NCI-H1105 treated with DMSO at 0.1 percent for 48 hours (cell line): ENCODE results near the gene TXNDC15.
"Not testable (repeated sequence)": the region's sequence is repeated elsewhere in the genome, so short reads cannot be mapped to it uniquely, and the experiment has no call there.

Source experiments
- DNase-seq: peaks from one replicate; lab custom pipeline; 2025; lab: John Stamatoyannopoulos, UW

The TXNDC15 gene

DNA sequence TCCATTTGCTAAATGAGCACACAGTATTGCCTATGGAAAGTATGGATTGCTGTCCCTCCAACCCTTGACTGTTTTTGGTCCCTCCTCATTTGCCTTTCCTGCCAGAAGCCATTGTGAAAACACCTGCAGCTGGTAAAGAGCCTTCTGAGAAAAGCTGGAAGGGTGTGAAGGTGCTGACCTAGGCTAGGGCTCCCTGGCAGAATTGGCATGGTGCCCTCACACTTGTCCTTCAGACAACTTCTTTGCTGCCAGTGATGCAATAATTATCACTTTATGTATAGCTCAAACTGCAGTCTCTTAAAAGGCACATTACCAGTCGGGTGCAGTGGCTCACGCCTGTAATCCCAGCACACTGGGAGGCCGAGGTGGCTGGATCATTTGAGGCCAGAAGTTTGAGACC, 4.2 kb downstream of the TXNDC15 start:
- DNase-seq, result peak; percentile 42

DNA sequence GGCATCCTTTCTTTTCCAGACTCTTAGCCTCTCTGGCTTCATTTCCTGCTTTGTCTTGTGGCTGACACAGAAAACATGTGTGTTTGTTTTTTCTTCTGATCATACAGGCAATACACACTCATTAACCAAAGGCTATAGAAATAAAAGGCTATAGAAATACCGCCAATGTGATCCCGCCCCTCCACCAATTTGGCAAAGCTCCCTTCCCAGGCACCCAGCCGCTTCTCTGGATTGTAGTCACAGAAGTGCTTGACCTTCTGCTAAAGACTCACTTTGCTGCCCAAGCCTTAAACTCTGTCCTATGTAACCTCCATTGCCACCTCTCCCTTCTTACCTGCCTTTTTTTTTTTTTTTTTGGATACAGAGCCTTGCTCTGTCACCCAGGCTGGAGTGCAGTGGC, 5.3 kb downstream of the TXNDC15 start:
- DNase-seq, result no peak

DNA sequence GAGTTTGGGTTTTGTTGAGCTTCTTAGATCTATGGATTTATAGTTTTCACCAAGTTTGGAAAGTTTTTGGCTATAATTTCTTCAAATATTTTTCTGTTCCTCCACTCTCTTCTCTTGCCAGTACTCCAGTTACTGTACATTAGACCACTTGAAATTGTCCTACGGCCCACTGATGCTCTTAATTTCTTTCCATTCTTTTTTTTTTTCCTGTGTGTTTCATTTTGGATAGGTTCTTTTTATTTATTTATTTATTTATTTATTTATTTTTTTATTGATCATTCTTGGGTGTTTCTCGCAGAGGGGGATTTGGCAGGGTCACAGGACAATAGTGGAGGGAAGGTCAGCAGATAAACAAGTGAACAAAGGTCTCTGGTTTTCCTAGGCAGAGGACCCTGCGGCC, 6.8 kb downstream of the TXNDC15 start:
- not testable (repeated sequence) for DNase-seq

DNA sequence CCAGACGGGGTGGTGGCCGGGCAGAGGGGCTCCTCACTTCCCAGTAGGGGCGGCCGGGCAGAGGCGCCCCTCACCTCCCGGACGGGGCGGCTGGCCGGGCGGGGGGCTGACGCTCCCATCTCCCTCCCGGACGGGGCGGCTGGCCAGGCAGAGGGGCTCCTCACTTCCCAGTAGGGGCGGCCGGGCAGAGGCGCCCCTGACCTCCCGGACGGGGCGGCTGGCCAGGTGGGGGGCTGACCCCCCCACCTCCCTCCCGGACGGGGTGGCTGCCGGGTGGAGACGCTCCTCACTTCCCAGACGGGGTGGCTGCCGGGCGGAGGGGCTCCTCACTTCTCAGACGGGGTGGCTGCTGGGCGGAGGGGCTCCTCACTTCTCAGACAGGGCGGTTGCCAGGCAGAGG, 7.5 kb downstream of the TXNDC15 start:
- DNase-seq, result not testable (repeated sequence)

DNA sequence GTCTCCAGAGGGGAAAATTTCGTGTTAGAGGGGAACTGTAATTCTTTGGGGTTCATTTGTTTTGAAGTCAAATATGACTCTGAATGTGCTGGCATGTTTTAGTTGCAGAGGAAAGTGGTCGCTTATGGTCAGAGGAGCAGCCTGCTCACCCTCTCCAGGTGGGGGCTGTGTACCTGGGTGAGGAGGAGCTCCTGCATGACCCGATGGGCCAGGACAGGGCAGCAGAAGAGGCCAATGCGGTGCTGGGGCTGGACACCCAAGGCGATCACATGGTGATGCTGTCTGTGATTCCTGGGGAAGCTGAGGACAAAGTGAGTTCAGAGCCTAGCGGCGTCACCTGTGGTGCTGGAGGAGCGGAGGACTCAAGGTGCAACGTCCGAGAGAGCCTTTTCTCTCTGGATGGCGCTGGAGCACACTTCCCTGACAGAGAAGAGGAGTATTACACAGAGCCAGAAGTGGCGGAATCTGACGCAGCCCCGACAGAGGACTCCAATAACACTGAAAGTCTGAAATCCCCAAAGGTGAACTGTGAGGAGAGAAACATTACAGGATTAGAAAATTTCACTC, 13.5 kb downstream of the TXNDC15 start:
- DNase-seq, result no peak

DNA sequence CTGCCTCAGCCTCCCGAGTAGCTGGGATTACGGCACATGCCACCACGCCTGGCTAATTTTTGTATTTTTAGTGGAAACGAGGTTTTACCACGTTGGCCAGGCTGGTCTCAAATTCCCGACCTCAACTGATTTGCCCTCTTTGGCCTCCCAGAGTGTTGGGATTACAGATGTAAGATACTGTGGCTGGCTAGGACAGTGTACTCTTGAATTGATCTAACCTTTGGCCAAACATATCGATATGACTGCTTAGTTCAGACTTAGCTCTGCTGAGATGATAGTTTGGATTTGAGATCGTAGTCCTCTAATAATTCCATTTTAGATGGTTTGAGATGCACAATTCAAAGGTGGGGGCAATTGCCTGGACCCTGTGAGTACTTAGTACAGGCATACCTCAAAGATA, 15.2 kb downstream of the TXNDC15 start:
- DNase-seq, result no peak

DNA sequence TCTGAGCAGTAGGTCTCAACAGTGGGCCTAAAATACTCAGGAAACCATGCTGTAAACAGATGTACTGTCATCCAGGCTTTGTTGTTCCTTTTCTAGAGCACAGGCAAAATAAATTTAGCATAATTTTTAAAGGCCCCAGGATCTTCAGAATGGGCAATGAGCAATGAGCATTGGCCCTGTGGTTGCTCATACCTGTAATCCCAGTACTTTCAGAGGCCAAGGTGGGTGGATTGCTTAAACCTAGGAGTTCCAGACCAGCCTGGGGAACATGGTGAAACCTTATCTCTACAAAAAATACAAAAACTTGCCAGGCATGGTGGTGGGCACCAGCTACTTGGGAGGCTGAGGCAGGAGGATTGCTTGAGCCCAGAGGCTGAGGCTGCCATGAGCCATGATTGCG, 17.3 kb downstream of the TXNDC15 start:
- no peak for DNase-seq

DNA sequence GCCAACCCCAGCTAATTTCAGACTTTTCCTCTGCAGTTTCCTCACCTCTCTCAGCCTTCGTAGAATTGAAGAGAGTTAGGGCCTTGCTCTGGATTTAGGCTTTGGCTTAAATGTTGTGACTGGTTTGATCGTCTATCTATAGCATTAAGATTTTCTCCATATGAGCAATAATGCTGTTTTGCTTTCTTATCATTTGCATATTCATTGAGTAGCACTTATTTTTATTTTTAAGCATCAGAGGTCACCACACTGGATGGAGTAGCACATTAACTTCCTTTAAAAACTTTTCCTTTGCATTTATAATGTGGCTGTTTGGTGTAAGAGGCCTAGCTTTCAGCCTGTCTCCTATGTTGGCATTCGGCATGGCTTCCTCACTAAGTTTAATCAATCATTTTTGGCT, 18.1 kb downstream of the TXNDC15 start:
- DNase-seq, result no peak

DNA sequence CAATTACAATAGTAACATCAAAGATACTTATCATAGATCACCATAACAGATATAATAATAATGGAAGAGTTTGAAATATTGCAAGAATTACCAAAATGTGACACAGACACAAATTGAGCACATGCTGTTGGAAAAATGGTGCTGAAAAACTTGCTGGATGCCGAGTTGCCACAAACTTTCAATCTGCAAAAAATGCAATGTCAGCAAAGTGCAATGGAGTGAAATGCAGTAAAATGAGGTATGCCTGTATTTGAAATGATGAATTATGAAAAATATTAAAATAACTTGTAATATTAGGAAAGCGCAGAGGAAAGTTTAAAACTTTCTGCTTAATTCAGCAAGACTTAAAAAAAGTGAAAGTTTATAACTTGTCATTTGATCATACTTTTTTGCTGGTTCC, 18.8 kb downstream of the TXNDC15 start:
- no peak for DNase-seq

DNA sequence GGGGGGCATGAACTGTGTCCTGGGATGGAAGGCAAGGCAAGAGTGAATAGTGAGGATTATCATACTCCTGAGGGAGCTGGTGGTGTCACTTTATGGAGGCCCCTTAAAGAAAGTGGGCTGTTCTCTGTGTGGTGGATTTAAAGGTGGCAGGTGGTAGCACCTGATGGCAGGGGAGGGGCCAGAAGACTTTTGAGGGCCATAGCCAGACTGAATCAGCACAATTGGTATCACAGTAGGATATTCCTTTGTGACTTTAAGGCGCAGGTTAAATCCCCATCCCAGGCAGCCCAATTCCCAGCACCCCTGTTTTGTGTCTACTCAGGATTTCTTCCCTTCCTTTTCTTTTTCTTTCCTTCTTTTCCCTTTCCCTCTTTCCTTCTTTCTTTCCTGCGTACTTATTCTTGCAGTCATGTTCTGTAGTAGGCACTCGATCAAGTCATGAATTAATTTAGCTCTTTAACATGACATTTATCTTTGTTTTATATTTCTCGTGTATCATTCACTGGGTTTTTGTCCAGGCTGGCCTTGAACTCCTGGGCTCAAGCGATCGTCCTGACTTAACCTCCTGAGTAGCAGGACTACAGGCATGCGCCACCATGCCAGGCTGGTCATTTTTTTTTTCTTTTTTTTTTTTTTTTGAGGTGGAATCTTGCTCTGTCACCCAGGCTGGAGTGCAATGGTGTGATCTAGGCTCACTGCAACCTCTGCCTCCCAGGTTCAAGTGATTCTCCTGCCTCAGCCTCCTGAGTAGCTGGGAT, 19.8 kb downstream of the TXNDC15 start:
- no peak for DNase-seq

DNA sequence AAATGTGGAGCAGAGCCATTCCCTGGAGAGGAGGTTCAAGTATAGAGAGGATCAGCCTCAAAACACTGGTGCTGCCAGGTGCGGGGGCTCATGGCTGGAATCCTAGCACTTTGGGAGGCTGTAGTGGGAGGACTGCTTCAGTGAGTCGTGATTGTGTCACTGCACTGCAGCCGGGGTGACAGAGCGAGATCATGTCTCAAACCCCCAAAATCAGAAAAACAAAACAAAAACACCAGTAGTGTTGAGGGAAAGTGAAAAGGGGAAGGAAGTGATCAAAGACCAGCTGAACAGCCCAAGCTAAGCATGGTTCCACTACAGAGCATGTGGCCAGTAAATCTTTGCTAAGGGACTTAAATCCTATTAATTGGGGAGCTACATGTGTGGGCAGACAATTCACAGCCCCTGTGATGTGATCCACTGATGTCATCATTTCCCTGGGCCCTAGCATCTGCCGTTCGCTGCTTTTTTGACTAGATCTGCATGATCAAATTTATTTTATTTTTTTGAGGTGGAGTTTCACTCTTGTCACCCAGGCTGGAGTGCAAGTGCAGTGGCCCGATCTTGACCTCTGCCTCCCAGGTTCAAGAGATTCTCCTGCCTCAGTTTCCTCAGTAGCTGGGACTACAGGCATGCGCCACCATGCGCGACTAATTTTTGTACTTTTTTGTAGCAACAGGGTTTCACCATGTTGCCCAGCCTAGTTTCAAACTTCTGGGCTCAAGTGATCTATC, 28.1 kb downstream of the TXNDC15 start:
- no peak for DNase-seq

DNA sequence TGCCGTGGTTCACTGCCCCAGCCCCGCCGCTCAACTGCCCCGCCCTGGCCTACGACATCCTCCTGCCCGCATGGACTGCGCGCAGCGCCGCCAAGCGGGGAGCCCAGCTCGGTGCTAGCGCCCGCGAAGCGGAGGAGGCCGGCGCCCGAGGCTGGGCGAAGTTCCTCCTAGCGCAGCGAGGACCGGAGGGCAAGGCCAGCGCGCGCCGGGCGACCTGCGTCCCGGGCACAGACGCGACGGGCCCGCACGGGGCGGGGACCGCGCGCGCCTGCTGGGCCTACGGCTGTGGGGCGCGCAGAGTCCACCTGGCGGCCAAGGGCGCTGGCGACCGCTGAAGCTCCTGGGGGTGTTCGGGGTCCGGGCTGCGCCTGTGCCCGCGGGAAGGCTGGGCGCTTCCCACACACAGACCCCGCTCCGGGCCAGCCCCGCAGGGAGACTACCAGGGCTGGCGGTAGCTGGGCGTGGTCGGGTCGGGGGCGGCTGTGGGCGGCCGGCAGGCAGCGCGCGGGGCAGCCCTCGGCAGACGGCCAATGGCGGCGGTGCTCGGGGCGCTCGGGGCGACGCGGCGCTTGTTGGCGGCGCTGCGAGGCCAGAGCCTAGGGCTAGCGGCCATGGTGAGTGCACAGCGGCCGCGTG, 30.6 kb downstream of the TXNDC15 start, which contains the start of gene PCBD2:
PCBD2 (plus strand) TSS at position 522 of the 636 bp plus-strand sequence; CDS start at position 531, 9 bp downstream.
- peak; percentile 69 for DNase-seq

DNA sequence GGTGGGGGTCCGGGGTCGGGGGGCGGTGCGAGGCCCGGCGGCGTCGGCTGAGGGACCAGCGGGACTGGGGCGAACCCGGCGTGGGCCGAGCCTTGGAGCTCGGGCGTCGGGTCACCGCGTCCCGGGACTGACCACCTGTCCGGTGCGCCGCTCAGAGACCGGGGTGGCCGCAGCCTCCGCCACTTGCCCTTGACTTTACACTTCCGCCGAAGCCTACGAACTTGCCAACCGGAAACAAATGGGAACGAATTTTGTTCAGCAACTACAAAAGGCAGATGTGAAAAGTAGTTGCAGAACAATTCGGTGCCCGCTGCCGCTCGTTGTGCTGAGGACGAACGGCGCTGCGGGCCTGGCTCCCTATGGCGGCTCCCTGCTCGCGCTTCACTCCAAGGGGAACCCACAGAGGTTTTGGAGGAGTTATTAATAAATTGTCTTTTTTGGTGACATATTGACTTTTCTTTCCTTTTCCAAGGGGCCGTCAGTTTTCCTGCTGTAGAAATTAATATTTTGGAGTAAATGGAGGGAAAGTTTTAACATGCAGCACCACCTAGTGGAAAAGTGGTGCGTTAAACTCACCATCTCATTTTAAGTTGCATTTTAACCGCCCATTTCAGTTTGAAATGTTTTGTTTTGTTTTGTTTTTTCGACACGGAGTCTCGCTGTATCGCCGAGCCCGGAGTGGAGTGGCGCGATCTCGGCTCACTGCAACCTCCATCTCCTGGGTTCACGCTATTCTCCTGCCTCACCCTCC, 31.2 kb downstream of the TXNDC15 start:
- DNase-seq, result peak; percentile 60

DNA sequence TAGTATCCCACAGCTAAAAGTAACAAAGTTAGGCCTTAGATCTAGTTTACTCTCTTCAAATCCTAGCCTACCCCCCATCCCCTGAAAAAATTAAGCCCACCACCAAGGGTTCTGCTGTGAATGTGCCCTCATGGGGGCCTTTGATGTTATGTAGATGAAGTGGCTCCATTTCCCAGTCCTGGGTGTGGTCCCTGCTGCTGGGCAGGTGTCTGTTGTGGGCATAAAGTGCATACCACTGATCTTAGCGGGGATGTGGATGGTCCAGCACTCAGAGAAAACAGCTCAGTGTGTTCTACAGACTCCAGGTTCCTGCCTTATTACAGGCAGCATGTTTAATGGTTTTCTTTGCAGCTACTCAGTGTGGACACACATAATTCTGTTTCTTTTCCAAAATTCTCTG, 32.6 kb downstream of the TXNDC15 start:
- no peak for DNase-seq

DNA sequence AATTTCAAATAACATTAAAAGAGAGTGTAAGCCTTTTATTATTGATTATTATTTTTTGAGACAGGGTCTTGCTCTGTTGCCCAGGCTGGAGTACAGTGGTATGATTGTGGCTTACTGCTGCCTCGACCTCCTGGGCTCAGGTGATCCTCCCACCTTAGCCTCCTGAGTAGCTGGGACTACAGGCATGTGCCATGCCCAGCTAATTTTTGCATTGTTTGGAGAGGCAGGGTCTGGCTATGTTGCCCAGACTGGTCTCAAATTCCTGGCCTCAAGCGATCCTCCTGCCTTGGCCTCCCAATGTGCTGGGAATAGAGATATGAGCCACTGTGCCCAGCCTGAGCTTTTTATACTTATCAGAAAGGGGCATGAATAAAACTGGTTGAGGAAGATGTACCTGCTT, 36.6 kb downstream of the TXNDC15 start:
- not testable (repeated sequence) for DNase-seq

DNA sequence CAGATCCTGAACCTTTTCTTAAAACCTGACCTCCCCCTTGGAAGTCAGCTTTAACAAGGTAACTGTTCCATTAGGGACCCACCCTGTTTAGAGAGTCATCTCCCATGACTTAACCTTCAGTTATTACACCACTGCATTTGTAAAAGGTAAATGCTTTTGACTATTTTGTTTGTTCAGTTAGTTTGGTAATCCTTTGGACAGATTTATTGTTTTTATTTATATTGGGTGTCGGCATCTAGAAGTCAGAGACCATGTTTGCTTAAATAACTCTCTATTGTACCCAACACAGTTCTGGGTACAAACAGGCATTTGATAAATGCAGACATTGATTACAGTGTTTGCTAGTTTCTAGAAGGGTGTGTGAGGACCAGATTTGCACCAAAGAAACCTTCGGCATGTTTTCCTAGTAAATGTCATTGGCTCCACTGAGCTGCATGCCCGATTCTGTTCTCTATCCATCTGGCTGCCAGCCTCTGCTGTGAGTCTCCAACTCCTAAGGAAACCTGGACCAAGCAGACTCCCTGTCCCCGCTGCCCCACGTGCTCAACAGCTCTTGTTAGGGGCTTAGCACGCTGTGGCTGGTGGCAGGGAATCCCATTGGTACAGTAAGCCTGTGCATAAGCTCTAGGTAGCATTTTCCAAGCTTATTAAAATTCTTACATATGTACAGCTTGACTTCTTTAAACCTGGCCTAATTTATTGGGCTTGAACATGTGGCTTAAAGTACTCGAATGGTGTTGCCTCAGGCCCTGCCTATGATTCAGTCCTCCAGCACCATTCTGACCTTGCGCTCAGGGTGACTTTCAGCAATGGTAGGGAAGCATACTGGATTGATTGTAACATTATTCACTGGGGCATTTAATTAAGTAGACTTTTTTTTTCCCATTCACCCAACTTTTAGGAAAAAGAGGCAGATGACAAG, 37.4 kb downstream of the TXNDC15 start:
- no peak for DNase-seq

DNA sequence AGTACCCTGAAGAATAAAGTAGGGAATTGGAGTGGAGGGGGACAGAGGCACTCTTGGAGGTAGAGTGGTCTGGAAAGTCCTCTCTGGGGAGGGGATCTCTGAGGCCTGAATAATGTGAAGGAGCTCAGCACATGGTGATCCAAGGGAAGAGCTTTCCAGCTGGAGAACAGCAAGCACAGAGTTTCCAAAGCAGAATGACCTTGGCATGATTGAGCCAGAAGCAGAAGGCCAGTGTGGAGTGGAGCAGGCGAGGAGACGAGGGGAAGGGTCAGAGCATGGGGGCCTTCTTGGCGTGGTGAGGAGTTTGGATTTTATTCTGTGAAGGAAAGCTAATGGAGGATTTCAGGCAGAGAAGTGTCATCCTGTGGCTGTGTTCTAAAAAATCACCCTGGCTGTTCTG, 39.1 kb downstream of the TXNDC15 start:
- DNase-seq, result no peak

DNA sequence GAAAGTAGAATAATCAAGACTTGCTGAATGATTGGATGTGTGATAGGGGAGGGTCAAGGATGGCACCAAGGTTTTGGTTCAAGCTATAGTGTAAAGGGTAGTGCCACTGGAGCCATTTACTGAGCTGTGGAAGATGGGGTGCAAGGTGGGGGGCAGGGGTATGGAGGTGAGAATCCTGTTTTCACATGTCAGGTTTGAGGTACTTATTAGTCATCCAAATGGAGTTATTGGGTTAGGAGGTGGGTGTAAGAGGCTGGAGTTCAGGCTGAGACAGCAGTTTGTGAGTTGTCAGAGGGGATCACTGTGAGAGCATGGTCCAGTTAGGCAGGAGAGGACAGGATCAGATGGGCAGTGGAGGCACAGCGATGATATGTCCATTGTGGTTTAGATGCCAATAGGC, 39.6 kb downstream of the TXNDC15 start:
- DNase-seq, result no peak

DNA sequence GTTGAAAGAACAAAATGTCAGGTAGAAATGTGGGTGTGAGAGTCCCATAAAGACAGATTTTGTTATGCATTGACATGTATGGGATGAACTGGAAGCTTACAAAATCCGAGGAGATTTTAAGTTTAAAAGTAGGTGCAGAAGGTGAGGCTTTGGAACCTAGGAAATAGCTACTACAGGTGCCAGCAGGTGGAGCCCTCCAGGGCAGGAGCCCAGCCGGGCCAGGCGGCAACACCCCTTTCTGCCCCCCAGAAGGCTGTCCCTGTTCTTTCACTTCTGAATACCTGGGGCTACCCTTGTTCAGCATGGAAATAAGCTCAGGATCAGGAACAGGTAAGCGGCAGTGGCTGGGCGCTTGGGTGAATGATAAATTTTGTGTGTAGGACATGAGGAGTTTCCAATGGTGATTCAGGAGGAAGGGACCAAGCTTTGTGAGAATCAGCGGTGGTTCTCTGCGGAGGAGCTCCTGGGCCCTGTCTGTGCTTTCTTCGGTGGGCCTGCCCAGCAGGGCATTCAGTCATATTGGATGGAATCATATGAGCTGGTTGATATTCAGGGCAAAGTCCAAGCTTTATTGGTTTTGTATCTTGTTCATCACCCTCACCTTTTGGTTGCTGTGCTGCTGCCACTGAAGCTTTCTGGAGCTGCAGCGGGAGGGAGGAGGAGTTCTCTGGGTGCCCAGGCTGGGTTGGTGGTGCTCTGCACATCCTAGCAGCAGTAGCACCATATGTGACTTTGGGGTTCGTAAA, 43.1 kb downstream of the TXNDC15 start:
- DNase-seq, result no peak

DNA sequence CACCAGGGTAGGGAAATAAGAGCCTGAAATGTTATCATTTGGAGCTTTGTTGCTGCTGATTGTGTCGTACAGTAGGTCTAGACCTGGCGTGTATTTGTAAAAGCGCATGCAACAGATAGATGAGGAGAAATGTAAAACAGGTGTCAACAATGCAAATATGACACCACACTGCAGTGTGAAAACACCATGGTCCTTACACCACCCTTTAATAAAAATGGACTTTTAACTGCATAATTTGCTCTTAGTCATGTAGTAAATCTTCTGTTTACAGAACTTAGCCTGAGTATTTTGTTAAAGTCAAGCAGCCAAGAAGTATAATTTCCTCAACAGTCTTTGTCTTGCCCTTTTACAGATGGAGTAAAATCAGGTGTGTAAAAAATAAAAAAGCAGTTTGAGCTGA, 44.7 kb downstream of the TXNDC15 start:
- DNase-seq, result no peak
